GM19193 (cell line): Measurements from ENCODE around the gene GAPDHS.
A peak's percentile ranks its signal among the peaks of the same experiment; 100 is the strongest.

Source experiments
- POLR2A ChIP-seq: IDR thresholded peaks from 4 replicates; pipeline ENCODE4 v1.6.1; 2011; ENCODE audit not compliant: insufficient read depth, insufficient read length; ENCODE audit errors: extremely low read depth

The GAPDHS gene

GRCh38 chr19:35502751-35503150, 30.5 kb upstream of the GAPDHS start:
- TF ChIP-seq POLR2A: no peak

- no peak for TF ChIP-seq POLR2A
Measured at GRCh38 chr19:35506011-35506410, 27.2 kb upstream of the GAPDHS start.

GRCh38 chr19:35507561-35507960, 25.7 kb upstream of the GAPDHS start:
- no peak for TF ChIP-seq POLR2A

- TF ChIP-seq POLR2A: no peak
Measured at GRCh38 chr19:35508129-35508528, 25.1 kb upstream of the GAPDHS start.

GRCh38 chr19:35509018-35509652, 24.1 kb upstream of the GAPDHS start:
- peak; percentile 43 for TF ChIP-seq POLR2A

- peak; percentile 41 for TF ChIP-seq POLR2A
Measured at GRCh38 chr19:35509861-35510625, 23.2 kb upstream of the GAPDHS start.

GRCh38 chr19:35510626-35510964, 22.7 kb upstream of the GAPDHS start:
- TF ChIP-seq POLR2A: no peak

- no peak for TF ChIP-seq POLR2A
Measured at GRCh38 chr19:35511337-35511736, 21.9 kb upstream of the GAPDHS start.

- no peak for TF ChIP-seq POLR2A
Measured at GRCh38 chr19:35512831-35513627, 20.2 kb upstream of the GAPDHS start.

- no peak for TF ChIP-seq POLR2A
Measured at GRCh38 chr19:35513628-35514281, 19.5 kb upstream of the GAPDHS start, which contains the start of gene DMKN. Gene DMKN (minus strand): TSS chr19:35513649. CDS start chr19:35513475, 174 bp downstream.

- TF ChIP-seq POLR2A: no peak
Measured at GRCh38 chr19:35514282-35514809, 18.9 kb upstream of the GAPDHS start.

GRCh38 chr19:35516310-35516709, 16.9 kb upstream of the GAPDHS start:
- no peak for TF ChIP-seq POLR2A

- TF ChIP-seq POLR2A: no peak
Measured at GRCh38 chr19:35517342-35517741, 15.9 kb upstream of the GAPDHS start.

GRCh38 chr19:35518313-35518712, 14.9 kb upstream of the GAPDHS start:
- no peak for TF ChIP-seq POLR2A

- no peak for TF ChIP-seq POLR2A
Measured at GRCh38 chr19:35519291-35519690, 14.0 kb upstream of the GAPDHS start.
